CD4-positive, alpha-beta T cell treated with Interleukin-1 beta for 1 hour (primary cell): Measurements from ENCODE around the gene MRPS18A.

Experiments
- DNase-seq, 2 donors: peaks; one replicate each; pipeline ENCODE4 v3.0.0-alpha.2; 2020 to 2022

MRPS18A gene

DNA sequence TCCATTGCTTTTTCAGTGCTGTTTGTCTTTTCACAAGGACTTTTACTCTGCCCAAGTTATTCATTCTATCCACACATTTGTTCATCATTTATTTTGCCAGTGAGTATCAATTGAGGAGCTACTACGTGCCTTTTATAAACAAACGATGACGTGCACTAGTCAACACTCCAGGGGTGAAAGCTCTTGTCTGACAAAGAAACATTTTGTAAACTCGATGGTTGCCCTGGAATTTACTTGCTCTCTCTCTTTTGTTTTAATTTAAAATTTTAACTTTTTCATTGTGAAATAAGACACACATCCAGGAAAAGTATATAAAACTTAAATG, 8.3 kb upstream of the MRPS18A start:
- no peak for DNase-seq

DNA sequence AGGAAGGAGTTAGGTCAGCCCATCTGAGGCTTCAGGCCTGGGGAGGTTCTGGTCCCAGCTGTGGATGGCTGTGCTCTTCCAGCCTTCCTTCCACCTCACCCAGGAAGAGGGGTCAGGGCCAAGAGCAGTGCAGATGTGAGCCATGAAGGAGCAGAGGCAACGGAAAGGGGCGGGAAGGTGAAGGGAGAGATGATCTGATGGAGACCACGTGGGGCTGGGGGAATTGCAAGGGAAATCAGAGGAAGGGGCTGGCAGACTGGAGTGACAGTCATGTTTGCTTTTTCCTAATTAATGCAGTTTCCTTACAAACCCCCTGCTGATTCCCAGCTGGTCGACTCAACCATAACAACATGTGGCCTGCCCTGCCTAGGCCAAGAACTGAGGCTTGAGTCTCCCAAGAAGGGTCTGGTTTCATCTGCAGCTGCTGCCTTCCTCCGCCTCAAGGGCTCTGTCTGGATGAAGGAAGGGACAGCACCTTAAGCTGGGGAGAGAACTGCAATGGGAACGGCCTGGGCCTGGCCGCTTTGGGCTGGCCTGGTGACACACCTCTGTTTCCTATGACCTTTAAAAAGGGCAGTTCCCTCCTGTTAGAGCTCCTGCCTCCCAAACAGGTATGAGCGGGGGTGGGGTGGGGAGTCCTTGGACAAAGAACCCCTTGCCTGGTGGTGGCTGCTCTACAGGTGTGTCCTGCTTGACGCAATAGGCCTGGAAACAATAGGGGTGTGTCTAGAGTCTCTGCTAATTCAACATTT, 7.8 kb upstream of the MRPS18A start:
- DNase-seq: no peak

- no peak for DNase-seq
Measured at GRCh38 chr6:43689421-43689820, 1.8 kb upstream of the MRPS18A start.

DNA sequence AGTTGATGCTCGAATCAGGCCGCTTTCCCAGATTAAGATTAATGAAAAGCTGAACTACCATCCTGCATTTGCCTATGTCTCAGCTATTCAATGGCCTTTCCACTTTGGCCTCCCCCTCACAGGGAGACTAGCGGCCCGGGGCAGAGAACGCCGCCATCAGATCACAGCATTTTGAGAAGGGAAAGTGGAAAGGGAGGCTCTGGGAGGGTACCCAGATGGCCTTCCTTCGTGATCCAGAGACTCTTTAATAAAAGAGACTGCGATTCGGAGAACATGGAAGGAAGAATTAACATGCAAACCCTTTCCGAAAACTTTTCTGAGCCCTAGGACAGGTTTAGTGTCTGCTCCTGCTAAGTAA, 533 bp downstream of the MRPS18A start:
- no peak for DNase-seq

GRCh38 chr6:43683708-43684455, 3.7 kb downstream of the MRPS18A start:
- DNase-seq: peak in 1 of 2 donors; percentile 6

GRCh38 chr6:43682724-43683429, 4.7 kb downstream of the MRPS18A start:
- no peak for DNase-seq

DNA sequence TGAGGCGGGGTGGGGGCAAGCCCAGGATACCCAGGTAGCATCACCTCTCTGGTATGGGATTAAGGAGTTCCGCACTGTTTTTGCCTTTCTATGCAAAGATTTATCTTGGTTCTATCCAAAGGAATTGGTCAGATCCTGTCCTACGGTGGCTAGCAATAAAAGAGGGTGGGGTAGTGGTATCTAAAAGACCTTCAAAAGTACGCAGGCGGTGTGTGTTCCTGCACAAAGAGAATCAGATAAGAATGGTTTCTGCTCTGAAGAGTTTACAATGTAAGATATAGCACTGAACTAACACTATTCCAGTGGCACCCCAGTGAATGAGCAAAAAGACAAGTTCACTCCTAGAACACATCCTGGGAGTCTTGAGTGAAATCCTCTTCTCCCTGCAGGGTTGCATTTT, 6.3 kb downstream of the MRPS18A start:
- no peak for DNase-seq

DNA sequence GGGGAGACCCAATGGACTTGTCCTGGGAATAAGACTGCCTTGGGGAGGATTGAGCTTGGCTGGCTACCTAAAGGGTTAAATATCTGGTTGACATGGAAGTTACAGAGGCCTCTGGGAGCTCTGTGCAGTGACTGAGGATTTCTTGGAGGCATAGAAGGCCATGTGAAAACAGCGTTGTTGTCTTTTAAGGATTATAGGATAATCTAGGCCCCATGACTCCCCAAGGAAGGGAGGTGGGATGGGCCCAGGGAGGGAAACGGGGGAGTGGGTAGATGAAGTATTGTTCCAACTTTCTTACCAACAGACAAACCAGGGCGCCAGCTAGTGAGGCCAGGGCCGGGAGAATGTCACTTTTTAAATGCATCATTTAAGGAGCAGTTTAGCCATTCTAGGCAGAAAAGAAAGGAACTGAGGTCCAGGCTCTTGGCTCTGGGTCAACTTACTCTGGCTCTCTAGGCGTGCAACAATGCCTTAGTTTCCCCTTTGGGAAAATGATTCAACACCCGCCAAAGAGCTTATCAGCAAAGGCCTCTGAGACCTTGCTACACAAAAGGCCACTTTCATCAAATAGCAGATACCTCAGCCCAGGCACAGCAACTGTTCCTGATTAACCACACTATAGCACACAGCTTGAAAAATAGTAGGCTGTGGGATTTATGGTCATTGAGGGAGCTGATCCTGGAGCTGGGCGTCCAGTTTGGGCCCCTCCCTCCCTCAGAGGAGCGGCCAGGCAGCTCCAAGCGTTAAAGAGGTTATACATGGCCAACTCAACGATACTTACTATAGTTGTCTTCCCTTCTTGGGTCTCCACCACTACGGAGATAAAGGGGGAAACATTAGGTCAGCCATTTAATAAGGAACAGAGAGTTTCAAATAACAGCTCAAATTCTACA, 7.0 kb downstream of the MRPS18A start:
- no peak for DNase-seq

DNA sequence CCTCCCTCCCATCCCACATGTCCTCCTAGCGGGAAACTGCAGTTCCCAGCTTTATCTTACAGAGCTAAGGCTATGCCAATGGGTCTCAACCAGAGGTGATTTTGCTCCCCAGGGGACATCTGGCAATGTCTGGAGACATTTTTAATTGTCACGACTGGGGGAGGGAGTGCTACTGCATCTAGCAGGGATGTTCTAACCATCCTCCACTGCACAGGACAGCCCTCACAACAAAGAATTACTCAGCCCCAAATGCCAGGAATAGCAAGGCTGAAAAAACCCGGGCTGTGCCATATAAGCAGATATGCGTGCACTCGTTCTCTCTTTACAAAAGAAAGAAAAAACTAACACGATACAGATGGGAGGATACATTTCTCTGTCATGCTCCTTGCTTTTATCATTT, 8.5 kb downstream of the MRPS18A start:
- DNase-seq: no peak

- no peak for DNase-seq
Measured at GRCh38 chr6:43678341-43678740, 9.2 kb downstream of the MRPS18A start.

GRCh38 chr6:43677759-43678158, 9.8 kb downstream of the MRPS18A start:
- DNase-seq: no peak

DNA sequence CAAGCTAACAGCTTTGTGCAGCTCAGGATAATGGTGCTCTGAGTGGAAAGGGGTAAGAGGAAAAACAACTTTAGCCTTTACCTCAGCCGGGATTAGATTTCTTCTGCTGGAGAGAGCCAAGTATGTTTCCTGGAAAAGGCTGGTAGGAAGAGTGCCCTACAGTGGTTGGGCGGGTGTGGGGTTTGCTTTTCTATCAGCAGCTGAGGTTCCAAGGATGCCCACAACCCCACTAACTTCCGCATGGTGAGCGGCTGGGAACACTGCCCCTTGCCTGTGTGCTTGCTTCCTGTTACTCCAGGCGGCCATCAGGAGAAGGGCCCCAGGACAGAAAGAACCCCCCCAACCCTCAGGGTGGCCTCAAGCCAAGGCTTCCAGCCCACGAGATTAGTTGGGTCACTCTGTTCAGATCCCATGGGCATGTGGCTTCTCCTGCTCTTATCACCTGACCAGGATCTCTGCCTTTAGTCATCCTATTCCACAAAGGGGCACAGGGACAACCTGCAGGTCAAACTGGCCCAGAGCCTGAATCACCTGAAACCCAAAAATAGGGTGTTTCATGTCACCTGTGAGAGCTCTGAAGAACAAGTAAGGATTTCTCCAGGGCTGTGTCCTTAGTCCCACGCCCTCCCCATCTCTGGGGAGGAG, 10.5 kb downstream of the MRPS18A start:
- DNase-seq: no peak

DNA sequence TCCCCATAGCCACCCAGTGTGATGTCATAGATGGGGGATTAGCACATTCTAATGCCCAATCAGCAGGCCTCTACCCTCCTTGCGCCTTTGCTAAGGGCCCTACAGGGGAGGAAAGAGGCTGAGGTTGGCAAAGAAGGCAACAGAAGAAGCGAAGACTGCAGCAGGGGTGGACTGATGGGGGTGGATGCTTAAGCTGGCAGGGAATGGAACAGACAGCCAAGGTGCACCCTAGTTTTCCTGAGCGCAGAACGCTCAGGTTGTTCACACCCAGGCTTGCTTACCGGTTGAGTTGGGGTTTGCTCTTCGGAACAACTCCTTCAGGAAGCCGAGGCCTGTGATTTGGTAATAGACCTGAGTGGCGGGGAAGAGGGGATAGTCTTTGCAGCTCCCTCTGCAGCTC, 12.7 kb downstream of the MRPS18A start:
- no peak for DNase-seq

- no peak for DNase-seq
Measured at GRCh38 chr6:43674291-43674690, 13.3 kb downstream of the MRPS18A start.

DNA sequence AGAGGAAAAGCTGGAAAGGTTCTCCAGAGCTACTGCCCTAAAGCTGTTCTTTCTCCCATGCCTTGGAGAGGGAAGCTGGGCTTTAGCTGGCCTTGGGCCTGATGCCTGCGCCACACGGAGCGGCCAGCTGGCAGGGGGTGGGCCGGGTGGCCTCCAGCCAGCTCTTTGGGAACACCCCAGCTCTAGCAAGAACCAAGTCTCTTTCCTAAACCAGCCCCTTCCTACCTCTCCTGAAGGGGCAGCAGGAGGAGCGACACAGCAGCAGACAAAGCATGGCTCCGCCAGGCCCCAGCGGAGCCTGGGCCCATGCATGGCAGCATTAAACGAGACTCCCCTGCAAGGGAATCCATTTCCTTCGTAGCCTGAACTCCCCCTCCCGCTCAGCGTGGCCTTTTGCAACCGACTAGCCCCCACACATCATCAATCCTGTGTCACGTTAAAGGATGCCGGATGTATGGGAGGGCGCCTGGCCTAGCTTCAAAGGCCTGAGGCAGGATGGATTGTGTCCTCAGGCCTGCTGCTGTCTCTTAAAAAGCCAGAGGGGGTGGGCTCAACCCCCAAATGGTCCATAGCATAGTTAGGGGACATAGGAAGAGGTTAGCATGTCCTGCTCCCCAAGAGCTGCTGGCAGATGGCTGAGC, 14.0 kb downstream of the MRPS18A start:
- DNase-seq: no peak

- no peak for DNase-seq
Measured at GRCh38 chr6:43671801-43672690, 15.5 kb downstream of the MRPS18A start.

DNA sequence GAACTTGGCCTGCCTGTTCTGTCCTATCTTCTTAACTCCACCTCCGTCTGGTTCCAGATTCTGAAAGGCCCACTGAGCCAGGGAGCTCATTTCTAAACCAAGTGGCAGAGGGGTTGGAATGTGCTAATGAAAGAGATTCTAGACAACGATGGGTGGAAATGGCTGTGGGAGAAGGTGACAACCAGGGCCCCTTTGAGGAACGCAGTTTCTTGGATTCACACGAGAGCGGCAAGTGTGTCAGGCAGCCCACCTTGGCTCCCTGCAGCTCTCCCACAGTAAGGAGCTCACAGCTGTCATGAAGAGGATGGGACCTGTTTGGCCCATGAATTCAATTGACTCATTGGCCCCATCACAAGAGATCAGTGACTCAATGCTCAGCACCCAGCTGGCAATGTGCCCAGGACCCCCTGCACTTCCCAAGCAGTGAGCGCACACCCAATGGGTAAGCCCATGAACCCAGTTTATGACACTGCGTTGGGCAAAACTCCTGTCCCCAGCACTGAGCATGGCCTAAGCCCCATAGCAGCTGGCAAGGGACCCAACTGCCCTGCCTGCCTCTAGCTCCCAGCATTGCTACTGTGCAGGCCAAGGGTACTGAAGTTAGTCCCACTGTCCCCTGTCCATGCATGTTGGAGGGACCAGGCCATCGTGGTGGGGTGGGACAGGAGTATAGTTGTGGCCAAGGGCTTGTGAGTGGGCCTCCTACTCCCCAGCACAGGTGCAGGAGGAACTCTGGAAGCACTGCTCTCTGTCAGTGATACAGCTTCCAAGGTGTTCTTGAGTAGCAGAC, 16.4 kb downstream of the MRPS18A start:
- DNase-seq: no peak

DNA sequence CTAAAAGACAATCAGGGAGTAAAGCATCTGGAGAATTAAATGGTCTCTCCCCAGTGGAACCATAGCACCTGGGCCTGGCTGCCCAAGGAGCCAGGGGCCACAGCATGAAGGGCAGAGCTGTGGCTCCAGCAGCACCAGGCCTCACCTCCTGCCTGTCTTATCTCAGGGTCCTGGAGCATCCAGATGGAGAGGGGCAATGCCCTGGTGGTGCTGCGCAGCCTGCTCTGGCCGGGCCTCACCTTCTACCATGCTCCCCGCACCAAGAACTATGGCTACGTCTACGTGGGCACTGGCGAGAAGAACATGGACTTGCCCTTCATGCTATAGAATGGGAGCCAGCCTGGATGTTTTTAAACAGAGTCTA, 17.0 kb downstream of the MRPS18A start:
- DNase-seq: no peak

- no peak for DNase-seq
Measured at GRCh38 chr6:43669922-43670622, 17.5 kb downstream of the MRPS18A start.
